Stimulated activated CD4-positive, alpha-beta T cell treated with anti-CD3 and anti-CD28 coated beads, TNF-alpha, amount 100 ng/mL, for 4 hours (primary cell): Measurements from ENCODE around the gene C1orf53.
"Not testable (repeated sequence)": the region's sequence is repeated elsewhere in the genome, so short reads cannot be mapped to it uniquely, and the experiment has no call there.

ENCODE experiments used
- DNase-seq, 3 experiments: peaks; one replicate each; pipeline ENCODE4 v3.0.0-alpha.2; 2020; ENCODE audit warnings: low read depth in 3 of 3

The C1orf53 gene

DNA sequence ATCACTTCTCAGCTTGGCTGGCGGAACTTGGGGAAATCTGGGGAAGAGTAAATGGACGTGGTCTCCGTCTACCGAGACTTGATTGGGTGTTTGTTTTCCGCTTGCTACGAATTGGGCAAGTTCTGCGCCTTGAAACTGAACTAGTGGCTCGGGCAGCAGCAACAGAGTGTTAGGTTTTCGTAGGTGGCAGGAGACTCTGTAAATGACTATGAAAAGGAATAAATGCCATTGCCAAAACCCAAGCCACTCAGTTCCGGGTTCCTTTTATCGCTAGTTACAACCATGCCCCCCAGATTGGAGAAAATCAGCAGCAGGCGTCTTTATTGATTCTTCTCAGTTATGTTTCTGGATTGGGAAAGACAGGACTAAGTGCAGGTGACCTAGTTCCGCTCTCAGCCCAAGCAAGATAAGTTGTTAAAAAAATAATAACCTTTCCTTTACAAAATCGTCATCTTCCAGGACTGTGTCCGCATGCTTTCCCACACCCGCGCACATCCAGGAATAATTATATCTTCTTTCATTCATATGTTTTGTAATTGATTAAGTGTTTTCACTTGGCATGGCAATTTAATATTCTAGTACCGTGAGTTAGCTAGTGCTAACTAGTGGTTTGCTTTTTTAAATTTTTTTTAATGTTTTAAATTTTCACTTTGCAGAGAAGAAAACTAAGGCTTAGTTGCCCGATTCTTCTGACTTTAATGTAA lies 18.1 kb downstream of the C1orf53 start:
- DNase-seq = no peak

DNA sequence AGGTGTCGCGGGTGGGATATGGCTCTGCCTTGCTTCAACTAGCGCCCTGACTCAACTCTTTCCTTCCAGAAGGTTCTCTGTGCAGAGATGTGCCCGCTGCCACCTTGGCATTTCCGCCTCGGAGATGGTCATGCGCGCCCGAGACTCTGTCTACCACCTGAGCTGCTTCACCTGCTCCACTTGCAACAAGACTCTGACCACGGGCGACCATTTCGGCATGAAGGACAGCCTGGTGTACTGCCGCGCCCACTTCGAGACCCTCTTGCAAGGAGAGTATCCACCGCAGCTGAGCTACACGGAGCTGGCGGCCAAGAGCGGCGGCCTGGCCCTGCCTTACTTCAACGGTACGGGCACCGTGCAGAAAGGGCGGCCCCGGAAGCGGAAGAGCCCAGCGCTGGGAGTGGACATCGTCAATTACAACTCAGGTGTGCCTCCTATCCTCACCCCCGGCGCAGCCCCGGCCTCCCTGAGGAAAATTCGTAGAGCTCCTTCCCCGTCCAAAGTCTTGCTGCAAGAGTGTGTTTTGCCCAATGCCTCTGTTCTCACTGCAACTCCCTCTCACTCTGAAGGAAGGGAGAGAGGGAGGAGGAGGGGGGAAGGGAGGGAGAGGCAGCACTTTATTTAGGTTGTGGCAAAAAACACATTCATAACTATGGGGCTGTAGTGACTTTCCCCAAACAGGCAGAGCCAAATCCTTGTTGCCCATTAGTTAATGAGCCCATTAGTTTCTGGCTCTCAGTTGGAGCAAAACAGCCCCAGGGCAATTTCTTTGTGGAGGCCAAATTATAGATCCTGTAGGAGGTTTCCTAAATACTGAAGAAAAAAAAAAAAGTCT lies 19.0 kb downstream of the C1orf53 start:
- DNase-seq = no peak

DNA sequence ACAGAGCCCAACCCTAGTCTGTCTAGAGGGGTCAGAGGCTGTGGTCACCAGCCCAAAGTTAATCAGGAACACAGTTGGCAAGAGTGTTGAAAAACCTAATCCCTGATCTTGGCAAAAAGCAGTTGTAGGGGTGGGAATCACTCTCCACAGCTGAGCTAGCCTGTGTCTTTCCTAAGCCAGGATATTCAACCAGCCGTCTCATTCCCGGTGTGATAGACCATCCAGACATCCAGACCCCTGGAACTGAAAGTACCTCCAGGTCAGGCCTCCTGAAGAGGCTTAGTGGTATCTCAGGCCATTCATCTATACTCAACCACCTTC lies 19.6 kb downstream of the C1orf53 start:
- no peak for DNase-seq

DNA sequence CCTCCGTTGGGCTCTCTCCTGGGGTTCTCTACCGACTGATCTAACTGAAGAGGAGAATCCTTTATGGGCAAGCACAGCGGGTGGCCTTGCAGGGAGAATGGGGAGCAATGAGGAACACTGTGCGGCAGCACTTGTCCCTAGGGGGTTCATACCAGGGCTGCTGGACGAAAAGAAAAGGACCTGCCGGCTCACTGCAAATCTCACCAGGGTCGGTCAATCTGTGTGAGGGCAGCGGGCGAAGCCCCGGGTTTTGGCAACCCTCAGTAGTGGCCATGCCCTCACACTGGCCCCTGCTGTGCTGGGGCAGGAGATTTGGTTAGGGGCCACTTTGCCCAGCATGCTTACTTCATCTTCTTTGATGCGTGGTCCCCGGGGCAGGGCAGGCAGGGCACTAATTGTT lies 20.6 kb downstream of the C1orf53 start:
- DNase-seq = no peak

DNA sequence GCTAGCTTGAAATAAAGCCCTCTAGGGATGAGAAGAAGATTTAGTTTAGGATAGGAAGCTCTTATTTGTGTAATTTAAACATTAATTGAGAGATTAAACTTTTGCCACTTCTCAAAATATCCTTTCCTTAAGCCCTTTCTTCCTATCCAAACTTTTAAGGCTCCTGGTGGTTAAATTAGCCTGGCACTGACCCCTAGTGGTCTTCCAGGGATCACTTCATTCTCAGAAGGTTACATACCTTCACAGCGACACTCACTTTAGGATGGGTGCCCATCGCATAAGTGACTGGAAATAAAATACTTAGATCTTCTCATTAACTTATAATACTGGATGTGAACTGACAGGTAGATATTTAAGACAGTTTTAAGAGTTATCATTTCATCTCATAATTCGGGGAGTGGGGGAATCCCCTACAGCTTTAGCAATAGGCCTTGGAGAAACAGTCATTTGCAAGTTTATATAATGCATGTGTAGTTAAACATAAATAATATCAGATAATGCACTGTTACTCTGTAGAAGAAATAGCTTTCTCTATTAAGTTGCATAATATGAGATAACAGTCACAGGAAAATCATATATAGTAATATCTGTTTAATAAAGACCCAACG lies 22.2 kb downstream of the C1orf53 start:
- DNase-seq = no peak

DNA sequence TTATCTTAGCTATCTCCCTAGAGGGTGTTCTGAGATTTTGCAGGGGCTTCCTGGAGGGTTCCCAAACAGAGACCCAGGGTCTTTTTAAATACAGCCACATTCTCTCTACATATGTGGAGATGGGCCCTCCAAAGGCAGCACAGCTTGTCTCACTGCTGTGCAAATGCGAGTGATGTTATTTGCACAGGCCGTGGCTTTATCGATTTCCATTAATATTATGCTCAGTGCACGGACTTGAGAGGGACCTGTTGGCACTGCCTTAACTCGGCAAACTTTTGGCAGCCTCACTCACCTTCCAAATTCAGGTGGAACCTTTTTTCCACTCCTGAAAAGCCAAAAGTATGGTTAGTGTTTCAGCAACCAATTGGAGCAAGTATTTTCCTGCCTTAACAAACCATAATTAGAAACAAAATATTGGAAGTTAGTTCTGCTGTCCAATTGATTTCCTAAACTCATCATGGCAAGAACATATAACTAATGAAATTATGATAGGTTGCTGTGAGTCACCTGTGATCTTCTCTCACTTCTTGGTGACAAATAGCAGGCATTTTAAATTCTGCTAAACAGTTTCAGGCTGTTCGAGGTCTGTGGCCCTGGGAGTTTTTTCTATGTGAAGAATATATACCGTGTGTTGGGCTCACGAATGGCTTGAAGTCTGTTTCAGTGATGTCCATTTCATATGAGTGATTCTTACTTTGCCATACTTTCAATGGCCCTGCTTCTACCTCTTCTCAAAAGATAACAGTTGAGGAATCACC lies 25.7 kb downstream of the C1orf53 start:
- DNase-seq = no peak

DNA sequence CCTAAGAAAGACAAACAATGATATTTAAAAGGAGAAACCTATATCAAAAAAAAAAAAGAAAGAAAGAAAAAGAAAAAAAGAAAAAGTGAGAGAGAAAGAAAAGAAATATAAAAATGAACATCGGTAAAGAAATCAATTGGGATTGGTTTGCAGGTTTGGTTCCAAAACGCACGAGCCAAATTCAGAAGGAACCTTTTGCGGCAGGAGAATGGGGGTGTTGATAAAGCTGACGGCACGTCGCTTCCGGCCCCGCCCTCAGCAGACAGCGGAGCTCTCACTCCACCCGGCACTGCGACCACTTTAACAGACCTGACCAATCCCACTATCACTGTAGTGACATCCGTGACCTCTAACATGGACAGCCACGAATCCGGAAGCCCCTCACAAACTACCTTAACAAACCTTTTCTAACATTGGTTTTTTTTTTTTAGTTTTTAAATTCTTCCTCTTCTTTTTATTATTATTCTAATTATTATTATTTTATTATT lies 26.5 kb downstream of the C1orf53 start:
- no peak for DNase-seq

DNA sequence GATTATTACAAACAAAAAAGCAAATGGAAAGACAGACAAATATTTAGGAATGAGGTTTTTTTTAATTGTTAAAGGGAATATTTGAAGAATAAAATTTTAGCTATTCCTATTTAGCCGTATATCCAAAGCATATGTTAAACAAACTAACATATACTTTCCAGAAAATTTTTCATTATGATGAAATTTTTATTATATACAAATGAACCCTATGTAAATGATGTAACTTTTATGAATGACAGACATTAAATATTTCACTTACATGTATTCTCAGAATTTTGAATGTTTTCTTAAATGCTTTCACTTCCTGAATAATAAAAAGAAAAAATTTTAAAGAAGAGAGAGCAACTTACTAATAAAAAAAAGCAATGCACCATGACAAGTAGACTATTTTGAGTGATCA lies 30.6 kb downstream of the C1orf53 start:
- DNase-seq = no peak

DNA sequence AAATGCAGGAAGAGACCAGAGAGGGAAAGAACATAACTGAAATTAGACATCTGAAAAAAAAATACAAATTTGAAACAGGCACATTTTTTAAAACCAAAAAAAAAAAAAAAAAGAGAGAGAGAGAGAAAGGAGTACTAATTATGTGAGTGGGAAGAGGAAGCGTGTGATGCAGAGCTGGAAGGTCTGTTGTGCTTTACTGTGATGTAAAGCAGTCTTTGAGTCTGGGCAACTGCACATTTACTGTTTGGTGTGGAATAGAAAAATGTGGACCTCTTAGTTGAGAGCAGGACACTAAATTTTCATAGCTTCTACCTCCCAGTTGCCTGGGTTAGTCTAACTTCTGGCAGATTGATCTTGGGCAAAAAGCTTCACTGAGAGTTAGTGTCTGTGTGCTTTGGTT lies 31.2 kb downstream of the C1orf53 start:
- no peak for DNase-seq

DNA sequence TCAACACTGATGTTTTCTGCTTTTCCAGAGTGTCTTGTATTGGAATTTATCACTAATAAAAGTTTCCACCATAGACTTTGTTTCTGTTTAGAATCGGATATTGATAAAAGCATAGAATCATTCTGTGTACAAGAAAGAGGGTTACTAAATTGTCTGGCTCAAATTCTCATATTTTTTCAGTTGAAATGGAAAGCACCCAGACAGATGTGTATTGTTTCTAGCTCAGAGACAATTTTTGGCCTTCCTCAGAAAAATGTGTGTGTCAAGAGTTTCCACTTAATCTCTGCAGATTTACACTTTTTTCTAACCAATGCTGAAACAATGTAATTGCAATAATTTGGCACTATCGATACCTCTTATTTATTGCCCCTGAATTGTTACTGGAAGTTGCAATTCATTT lies 35.0 kb downstream of the C1orf53 start:
- no peak for DNase-seq

DNA sequence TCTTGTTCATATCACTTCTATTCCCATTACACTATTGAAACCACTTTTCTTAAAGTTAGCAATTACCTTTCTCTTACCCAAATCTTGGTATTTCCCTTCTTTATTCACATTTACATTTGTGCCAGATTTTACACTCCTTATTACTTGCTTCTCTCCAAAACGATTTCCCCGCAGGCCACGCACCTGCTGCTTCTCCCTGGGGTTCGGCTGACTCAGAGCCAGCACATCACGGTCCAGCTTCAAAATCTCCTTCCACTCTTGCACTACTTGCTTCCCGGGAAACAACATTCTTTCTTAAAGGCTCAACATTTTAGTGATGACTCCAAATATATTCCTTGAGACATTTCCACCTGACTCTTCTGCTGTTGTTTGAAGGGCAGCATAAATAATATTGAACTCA lies 35.5 kb downstream of the C1orf53 start:
- DNase-seq = no peak

DNA sequence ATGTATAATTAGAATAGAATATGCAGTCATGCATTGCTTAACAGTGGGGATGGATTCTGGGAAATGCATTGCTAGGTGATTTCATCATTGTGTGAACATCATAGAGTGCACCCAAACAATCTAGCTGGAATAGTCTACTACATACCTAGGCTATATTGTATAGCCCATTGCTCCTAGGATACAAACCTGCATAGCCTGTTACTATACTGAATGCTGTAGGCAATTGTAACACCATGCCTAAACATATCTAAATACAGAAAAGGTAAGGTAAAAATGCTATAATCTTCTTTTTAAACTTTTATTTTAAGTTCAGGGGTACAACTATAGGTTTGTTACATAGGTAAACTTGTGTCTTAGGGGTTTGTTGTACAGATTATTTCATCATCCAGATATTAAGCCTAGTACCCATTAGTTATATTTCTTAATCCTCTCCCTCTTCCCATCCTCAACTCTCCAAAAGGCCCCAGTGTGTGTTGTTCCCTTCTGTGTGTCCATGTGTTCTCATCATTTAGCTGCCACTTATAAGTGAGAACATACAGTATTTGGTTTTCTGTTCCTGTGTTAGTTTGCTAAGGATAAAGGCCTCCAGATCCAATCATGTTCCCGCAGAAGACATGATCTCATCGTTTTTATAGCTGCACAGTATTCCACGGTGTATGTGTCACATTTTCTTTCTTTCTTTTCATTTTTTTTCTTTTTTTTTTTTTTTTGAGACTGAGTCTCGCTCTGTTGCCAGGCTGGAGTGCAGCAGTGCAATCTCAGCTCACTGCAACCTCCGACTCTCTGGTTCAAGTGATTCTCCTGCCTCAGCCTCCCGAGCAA lies 36.9 kb downstream of the C1orf53 start:
- not testable (repeated sequence) for DNase-seq

DNA sequence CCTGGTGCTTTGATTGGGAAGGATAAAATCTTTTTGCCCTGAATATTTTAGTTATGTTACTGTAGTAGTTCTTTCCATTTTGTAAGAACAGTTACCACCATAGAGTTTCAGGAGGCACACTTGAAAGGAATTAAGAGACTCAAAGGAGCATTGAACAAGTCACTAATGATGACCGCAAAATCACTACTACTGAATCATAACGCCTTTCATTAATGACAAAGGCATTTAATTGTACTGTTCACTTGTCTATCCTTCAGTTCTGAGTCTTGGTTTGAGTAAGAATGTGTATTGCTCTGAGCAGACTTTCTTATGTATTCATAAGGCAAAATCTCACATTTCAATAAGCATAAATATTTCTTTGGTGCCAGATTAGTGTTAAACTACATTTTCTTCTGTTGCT lies 39.6 kb downstream of the C1orf53 start:
- DNase-seq = no peak

DNA sequence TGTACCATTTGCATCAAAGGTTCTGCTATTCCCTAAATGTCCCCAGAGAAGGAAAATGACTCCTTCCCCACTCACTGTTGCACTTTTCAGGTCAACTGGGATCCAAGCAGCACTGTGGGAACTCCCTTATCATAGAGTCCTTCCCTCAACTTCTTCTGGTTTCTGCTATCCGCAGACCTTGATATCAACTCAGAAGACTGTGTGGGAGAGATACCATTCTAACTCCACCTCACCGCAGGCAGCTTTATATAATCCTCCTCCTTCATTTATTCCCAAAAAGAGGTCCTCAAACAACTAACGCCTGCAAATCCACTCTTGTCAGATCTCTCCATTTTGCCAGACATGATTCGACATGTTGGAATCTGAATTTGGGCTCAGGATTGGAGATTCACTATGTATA lies 42.1 kb downstream of the C1orf53 start:
- DNase-seq = no peak

DNA sequence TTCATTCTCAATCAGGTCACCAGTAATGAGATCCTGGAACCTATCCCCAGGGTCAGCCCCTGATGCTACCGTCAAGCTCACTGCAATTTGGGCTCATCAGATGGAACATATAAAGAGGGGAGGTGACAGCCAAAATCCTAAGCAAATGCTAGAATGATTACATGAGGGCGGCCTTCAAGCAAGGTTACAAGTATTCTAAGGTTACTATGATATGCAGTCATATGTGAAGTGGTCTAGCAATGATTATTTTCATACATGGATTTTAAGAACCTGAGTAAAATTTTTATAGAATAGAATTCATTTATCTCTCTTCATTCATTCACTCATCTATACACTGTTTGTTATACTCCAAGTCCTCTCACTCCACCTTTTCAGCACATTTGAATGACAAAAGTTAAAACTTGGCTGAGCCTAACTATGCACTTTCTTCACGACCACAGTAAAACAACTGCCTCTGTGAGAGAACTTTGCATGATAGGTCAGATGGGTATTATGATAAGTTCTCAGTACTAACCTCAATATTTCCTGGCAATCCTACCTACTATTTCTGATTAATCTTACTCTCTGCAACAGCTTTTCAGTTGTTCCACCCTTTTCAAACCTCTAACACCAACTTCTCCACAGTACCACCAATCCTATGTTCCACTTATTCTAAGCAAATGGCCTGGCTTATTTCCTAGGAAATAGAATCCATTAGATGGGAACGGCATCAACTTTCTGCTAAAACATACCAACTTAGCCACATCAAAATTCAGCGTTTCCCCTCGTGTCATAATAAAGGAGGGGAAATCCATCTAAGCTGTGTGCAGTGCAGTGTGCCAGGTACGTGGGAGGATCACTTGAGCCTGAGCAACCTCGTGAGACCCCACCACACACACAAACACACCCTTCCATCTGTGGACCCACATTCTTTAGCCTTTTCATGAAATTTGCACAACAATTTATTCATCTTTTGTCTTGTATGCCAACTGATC lies 46.8 kb downstream of the C1orf53 start:
- DNase-seq = peak in 1 of 3 experiments; percentile 1

DNA sequence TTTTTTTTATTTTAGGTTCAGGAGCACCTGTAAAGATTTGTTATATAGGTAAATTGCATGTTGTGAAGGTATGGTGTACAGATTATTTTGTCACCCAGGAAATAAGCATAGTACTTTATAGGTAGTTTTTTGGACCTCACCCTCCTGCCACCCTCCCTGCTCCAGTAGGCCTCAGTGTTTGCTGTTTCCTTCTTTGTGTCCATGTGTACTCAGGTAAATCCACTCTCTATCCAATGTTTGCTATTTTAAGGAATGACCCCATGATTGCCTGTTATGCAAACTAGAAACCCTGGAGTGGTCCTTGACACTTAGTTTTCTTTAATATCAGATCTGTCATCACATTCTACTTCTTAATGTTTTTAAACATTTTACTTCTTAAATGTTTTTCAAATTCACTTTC lies 48.7 kb downstream of the C1orf53 start:
- DNase-seq = no peak

DNA sequence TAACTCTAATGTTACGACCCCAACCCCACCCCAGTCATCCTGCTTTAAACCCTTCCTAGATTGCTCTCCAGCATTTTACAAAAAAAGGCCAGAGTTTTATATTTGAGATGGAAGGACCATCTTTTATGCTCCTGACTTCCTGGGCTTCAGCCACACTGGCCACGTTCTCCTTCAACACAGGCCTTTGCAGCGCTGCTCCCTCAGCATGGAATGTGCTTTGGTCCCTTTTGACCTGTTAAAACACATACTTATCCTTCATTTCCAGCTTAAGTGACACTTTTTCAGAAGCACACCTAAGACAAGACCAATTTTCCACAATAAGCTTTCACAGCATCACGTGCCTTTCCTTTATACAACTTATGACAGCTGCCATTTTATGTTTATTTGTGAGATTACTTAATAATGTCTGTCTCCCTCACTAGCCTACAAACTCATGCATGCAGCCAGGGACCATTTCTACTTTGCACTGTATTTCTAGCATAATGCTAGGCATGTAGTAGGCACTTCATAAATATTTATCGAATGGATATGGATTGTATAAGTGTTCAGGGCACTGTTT lies 49.3 kb downstream of the C1orf53 start:
- no peak for DNase-seq

DNA sequence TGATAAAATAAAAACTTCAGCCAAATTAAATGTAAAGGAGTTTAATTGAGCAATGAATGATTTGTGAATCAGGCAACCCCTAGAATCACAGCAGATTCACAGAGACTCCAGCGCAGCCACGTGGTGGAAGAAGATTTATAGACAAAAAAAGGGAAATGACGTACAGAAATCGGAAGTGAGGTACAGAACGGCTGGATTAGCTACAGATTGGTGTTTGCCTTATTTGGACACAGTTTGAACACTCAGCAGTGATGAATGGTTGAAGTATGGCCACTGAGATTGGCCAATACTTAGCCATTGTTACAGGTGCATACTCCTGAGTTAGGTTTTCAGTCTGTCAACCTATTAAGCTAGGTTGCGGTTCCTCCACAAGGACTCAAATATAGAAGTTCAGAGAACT lies 51.0 kb downstream of the C1orf53 start:
- not testable (repeated sequence) for DNase-seq

DNA sequence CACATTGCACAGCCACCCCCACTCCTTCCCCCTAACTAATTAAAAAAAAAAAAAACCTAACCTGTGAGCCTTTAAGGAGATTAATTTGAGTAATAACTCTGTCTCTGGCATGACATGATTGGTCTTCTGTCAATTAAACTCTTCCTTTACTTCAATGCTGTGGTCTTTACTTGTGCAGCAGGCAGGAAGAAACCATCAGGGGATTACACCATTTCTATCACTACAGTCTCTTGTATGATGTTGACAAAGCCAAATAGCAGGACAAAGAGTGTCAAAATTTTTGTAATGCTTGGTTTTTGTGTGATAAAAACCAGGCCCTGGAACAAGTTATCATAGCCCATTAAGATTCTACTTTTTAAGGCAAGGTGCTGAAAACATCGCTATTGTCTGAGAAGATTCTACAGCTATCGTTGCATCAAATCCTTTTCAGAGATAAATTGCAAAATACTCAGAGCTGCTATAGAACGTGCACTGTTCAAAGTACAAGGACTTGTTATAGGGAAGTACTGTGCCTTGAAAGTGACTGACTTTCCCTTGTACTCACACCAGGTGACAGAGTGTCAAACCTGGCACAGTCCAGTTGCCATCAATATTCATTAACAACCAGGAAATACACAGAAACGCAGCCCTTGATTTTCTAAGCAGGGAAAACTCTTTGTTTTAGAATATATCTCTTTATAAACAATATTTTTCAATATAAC lies 52.4 kb downstream of the C1orf53 start:
- no peak for DNase-seq
